ENCODE data around the gene TICAM1. TPM values are rescaled to one million over a fixed set of nuclear protein-coding genes. Genes with fewer than 3 reads are reported as not detected.

TICAM1 gene
- total and polyA plus RNA-seq, 2 donors from 2014 or later, result 9.9 to 23.0 TPM

GRCh38 chr19:4816202-4816949 lies 15.1 kb downstream of the TICAM1 start:
- intact Hi-C loops (cut with DNase I), result no loop called here
- FAIRE-seq, result no peak
- TF ChIP-seq CTCF (IDR thresholded peaks at IDR 0.05; ENCODE audit: borderline replicate concordance, extremely low read depth, insufficient read depth), result no peak
- H3K9me3 ChIP-seq (ENCODE audit: control insufficient read depth in 2 of 3, insufficient read depth in 1 of 3, low read length in 3 of 3), result no peaks in the 10 kb centered on the region
- peaks cover 0 to 7% (median 0%) of the 10 kb centered on the region in 3 donors for H3K4me1 ChIP-seq (ENCODE audit: control insufficient read depth in 2 of 3, insufficient read depth in 2 of 3, low read depth in 1 of 3, low read length in 3 of 3)
- peak overlapping the region in 1 of 3 donors; percentile 7 for H3K9ac ChIP-seq (ENCODE audit: low read length in 3 of 3)
- no peak overlapping the region for H3K4me3 ChIP-seq (ENCODE audit: low read length in 3 of 3)
- H3K27me3 ChIP-seq (ENCODE audit: control insufficient read depth, insufficient read depth, low read length), result no peaks in the 10 kb centered on the region
- peak in 1 of 5 donors; percentile 71 for DNase-seq
- H3K36me3 ChIP-seq (ENCODE audit: control insufficient read depth in 2 of 3, insufficient read depth in 3 of 3, low read length in 3 of 3), result no peaks in the 10 kb centered on the region
- H3K27ac ChIP-seq (ENCODE audit: low read depth in 2 of 2, low read length in 2 of 2), result no peak overlapping the region

GRCh38 chr19:4815426-4816201 lies 15.9 kb downstream of the TICAM1 start:
- peak overlapping the region; percentile 18 to 38 (median 30) for H3K4me3 ChIP-seq (ENCODE audit: low read length in 3 of 3)
- no peak overlapping the region for H3K27ac ChIP-seq (ENCODE audit: low read depth in 2 of 2, low read length in 2 of 2)
- TF ChIP-seq CTCF (IDR thresholded peaks at IDR 0.05; ENCODE audit: borderline replicate concordance, extremely low read depth, insufficient read depth), result no peak
- H3K4me1 ChIP-seq (ENCODE audit: control insufficient read depth in 2 of 3, insufficient read depth in 2 of 3, low read depth in 1 of 3, low read length in 3 of 3), result peaks cover 0 to 7% (median 0%) of the 10 kb centered on the region in 3 donors
- no peaks in the 10 kb centered on the region for H3K36me3 ChIP-seq (ENCODE audit: control insufficient read depth in 2 of 3, insufficient read depth in 3 of 3, low read length in 3 of 3)
- DNase-seq (peak; percentile 91 to 97 (median 94)), FAIRE-seq (peak; percentile 42)
- no peaks in the 10 kb centered on the region for H3K27me3 ChIP-seq (ENCODE audit: control insufficient read depth, insufficient read depth, low read length)
- H3K9ac ChIP-seq (ENCODE audit: low read length in 3 of 3), result peak overlapping the region in 1 of 3 donors; percentile 7
- no peaks in the 10 kb centered on the region for H3K9me3 ChIP-seq (ENCODE audit: control insufficient read depth in 2 of 3, insufficient read depth in 1 of 3, low read length in 3 of 3)
- intact Hi-C loops (cut with DNase I), result no loop called here

- Histone ChIP-seq H3K9ac (ENCODE audit: low read length in 3 of 3) (no peak overlapping the region), H3K36me3 (ENCODE audit: control insufficient read depth in 2 of 3, insufficient read depth in 3 of 3, low read length in 3 of 3) (no peaks in the 10 kb centered on the region), H3K4me3 (ENCODE audit: low read length in 3 of 3) (peak overlapping the region in 2 of 3 donors; percentile 15 to 30), H3K27ac (ENCODE audit: low read depth in 2 of 2, low read length in 2 of 2) (no peak overlapping the region), H3K27me3 (ENCODE audit: control insufficient read depth, insufficient read depth, low read length) (no peaks in the 10 kb centered on the region), H3K9me3 (ENCODE audit: control insufficient read depth in 2 of 3, insufficient read depth in 1 of 3, low read length in 3 of 3) (no peaks in the 10 kb centered on the region), H3K4me1 (ENCODE audit: control insufficient read depth in 2 of 3, insufficient read depth in 2 of 3, low read depth in 1 of 3, low read length in 3 of 3) (peaks cover 0 to 7% (median 0%) of the 10 kb centered on the region in 3 donors)
- TF ChIP-seq CTCF (IDR thresholded peaks at IDR 0.05; ENCODE audit: borderline replicate concordance, extremely low read depth, insufficient read depth), result no peak
- DNase-seq (peak in 1 of 5 donors; percentile 30), FAIRE-seq (no peak)
- intact Hi-C loops (cut with DNase I), result no loop called here
These were observed 16.7 kb downstream of the TICAM1 start for GRCh38 chr19:4814625-4815425.
